Neural progenitor cell (in vitro differentiated cells): ENCODE data around the gene TANC2. TPM values are rescaled to one million over a fixed set of nuclear protein-coding genes. Genes with fewer than 3 reads are reported as not detected.

Experiments used
- DNase-seq: peaks from one replicate; pipeline ENCODE4 v3.0.0-alpha.2; 2016; ENCODE audit warnings: low spot score
- H2AFZ ChIP-seq: fragments of 200-600 bp; sonication (generic); replicated peaks from 2 replicates; pipeline ENCODE4 v1.6.1; 2016; ENCODE audit warnings: antibody characterized with exemption
- H3F3A ChIP-seq: fragments of 200-600 bp; sonication (generic); 2 replicates; pipeline ENCODE4 v1.6.1; 2016; ENCODE audit warnings: antibody characterized with exemption, low read depth
- H3K27ac ChIP-seq: fragments of 200-600 bp; sonication (generic); 2 replicates; pipeline ENCODE4 v1.5.1; 2016; ENCODE audit warnings: mild to moderate bottlenecking
- H3K27me3 ChIP-seq: fragments of 200-600 bp; sonication (generic); 2 replicates; pipeline ENCODE4 v1.6.1; 2016; ENCODE audit warnings: mild to moderate bottlenecking, moderate library complexity
- H3K36me3 ChIP-seq: fragments of 200-600 bp; sonication (generic); 2 replicates; pipeline ENCODE4 v1.5.1; 2016
- H3K4me1 ChIP-seq: fragments of 200-600 bp; sonication (generic); 2 replicates; pipeline ENCODE4 v1.6.1; 2016; ENCODE audit warnings: mixed run types
- H3K4me2 ChIP-seq: fragments of 200-600 bp; sonication (generic); 2 replicates; pipeline ENCODE4 v1.6.1; 2016
- H3K4me3 ChIP-seq: fragments of 200-600 bp; sonication (generic); 2 replicates; pipeline ENCODE4 v1.5.1; 2016
- H3K79me2 ChIP-seq: fragments of 200-600 bp; sonication (generic); 2 replicates; pipeline ENCODE4 v1.6.1; 2016; ENCODE audit warnings: low read depth
- H3K9ac ChIP-seq: fragments of 200-600 bp; sonication (generic); 2 replicates; pipeline ENCODE4 v1.6.1; 2016
- H3K9me3 ChIP-seq: fragments of 200-600 bp; sonication (generic); 2 replicates; pipeline ENCODE4 v1.5.1; 2016; ENCODE audit warnings: low read depth
- H4K20me1 ChIP-seq: fragments of 200-600 bp; sonication (generic); 2 replicates; pipeline ENCODE4 v1.6.1; 2016; ENCODE audit warnings: low read depth
- H3K27ac Mint-ChIP-seq: 3 replicates; pipeline ENCODE4 v1.8.0; 2021; ENCODE audit warnings: mixed read lengths
- H3K27me3 Mint-ChIP-seq: 2 replicates; pipeline ENCODE4 v1.8.0; 2022; ENCODE audit warnings: low read depth, mild to moderate bottlenecking, inconsistent platforms, moderate library complexity, mixed read lengths; ENCODE audit not compliant: insufficient read depth
- H3K36me3 Mint-ChIP-seq: 3 replicates; pipeline ENCODE4 v1.8.0; 2021; ENCODE audit warnings: mixed read lengths
- H3K4me1 Mint-ChIP-seq: 3 replicates; pipeline ENCODE4 v1.8.0; 2021; ENCODE audit warnings: mixed read lengths
- H3K4me3 Mint-ChIP-seq: 3 replicates; pipeline ENCODE4 v1.8.0; 2021; ENCODE audit warnings: mild to moderate bottlenecking, moderate library complexity, mixed read lengths
- H3K9me3 Mint-ChIP-seq: 3 replicates; pipeline ENCODE4 v1.8.0; 2020; ENCODE audit warnings: mixed read lengths
- EZH2 ChIP-seq: fragments of 200-600 bp; sonication (generic); IDR thresholded peaks from 2 replicates; pipeline ENCODE4 v1.6.1; 2017; ENCODE audit warnings: antibody characterized with exemption, mild to moderate bottlenecking, moderate library complexity
- EZH2phosphoT487 ChIP-seq: fragments of 200-600 bp; sonication (generic); IDR thresholded peaks from 2 replicates; pipeline ENCODE4 v1.6.1; 2017; ENCODE audit warnings: antibody characterized with exemption
- total RNA-seq: library from RNA; depleted of rRNA; stranded (reverse); fragments of >200 nt; gene quantifications from 2 replicates; pipeline ENCODE4 v1.2.3, GENCODE V29; 2015; ENCODE audit warnings: low replicate concordance
- TF ChIP-seq, protein P1 (sequence below): fragments of 200-600 bp; sonication (generic); IDR thresholded peaks from 2 replicates; pipeline ENCODE4 v1.5.1; 2017; ENCODE audit warnings: antibody characterized with exemption, mild to moderate bottlenecking

The TANC2 gene
- total RNA-seq, 1 donor from 2014 or later = 8.3 TPM

DNA sequence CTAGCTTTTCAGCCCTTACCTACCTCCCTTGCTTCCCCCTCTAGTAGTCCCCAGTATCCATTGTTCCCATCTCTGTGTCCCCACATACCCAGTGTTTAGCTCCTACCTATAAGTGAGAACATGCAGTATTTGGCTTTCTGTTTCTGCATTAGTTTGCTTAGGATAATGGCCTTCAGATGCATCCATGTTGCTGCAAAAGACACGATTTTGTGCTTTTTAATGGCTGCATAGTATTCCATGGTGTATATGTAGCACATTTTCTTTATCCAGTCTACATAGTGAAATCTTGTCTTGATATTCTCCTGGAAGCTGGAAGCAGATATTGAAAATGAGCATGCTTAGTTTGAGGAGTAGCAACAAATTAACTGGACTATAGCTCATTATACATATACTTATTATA lies 45.7 kb upstream of the TANC2 start:
- H3K9me3 Mint-ChIP-seq = no peaks in the 10 kb centered on the region
- Histone ChIP-seq H3F3A (no peaks in the 10 kb centered on the region), H2AFZ (no peak overlapping the region), H3K9ac (no peak overlapping the region), H3K9me3 (no peaks in the 10 kb centered on the region), H3K4me3 (no peak overlapping the region), H3K4me2 (no peak overlapping the region), H3K27me3 (no peaks in the 10 kb centered on the region), H3K4me1 (no peaks in the 10 kb centered on the region), H3K36me3 (no peaks in the 10 kb centered on the region), H4K20me1 (no peaks in the 10 kb centered on the region), H3K79me2 (no peaks in the 10 kb centered on the region), H3K27ac (no peak overlapping the region)
- H3K4me3 Mint-ChIP-seq = no peak overlapping the region
- H3K4me1 Mint-ChIP-seq = peaks cover 16% of the 10 kb centered on the region
- TF ChIP-seq EZH2phosphoT487 = no peak
- TF ChIP-seq, protein P1, sequence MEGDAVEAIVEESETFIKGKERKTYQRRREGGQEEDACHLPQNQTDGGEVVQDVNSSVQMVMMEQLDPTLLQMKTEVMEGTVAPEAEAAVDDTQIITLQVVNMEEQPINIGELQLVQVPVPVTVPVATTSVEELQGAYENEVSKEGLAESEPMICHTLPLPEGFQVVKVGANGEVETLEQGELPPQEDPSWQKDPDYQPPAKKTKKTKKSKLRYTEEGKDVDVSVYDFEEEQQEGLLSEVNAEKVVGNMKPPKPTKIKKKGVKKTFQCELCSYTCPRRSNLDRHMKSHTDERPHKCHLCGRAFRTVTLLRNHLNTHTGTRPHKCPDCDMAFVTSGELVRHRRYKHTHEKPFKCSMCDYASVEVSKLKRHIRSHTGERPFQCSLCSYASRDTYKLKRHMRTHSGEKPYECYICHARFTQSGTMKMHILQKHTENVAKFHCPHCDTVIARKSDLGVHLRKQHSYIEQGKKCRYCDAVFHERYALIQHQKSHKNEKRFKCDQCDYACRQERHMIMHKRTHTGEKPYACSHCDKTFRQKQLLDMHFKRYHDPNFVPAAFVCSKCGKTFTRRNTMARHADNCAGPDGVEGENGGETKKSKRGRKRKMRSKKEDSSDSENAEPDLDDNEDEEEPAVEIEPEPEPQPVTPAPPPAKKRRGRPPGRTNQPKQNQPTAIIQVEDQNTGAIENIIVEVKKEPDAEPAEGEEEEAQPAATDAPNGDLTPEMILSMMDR = no peak
- H3K27ac Mint-ChIP-seq = no peak overlapping the region
- H3K27me3 Mint-ChIP-seq = no peaks in the 10 kb centered on the region
- DNase-seq = no peak
- H3K36me3 Mint-ChIP-seq = no peaks in the 10 kb centered on the region

- Histone ChIP-seq H3K79me2 (no peaks in the 10 kb centered on the region), H3K27me3 (no peaks in the 10 kb centered on the region), H3K9ac (no peak overlapping the region), H2AFZ (no peak overlapping the region), H3K4me2 (no peak overlapping the region), H4K20me1 (no peaks in the 10 kb centered on the region), H3F3A (no peaks in the 10 kb centered on the region), H3K4me1 (no peaks in the 10 kb centered on the region), H3K9me3 (no peaks in the 10 kb centered on the region), H3K27ac (no peak overlapping the region), H3K4me3 (no peak overlapping the region), H3K36me3 (no peaks in the 10 kb centered on the region)
- H3K9me3 Mint-ChIP-seq = no peaks in the 10 kb centered on the region
- H3K4me1 Mint-ChIP-seq = peaks cover 14% of the 10 kb centered on the region
- no peak overlapping the region for H3K27ac Mint-ChIP-seq
- no peaks in the 10 kb centered on the region for H3K27me3 Mint-ChIP-seq
- TF ChIP-seq, protein P1 = no peak
- TF ChIP-seq EZH2phosphoT487 (no peak), EZH2 (no peak)
- H3K4me3 Mint-ChIP-seq = no peak overlapping the region
- no peaks in the 10 kb centered on the region for H3K36me3 Mint-ChIP-seq
- DNase-seq = no peak
Observed at GRCh38 chr17:62921817-62922216, 44.2 kb upstream of the TANC2 start.

GRCh38 chr17:62923258-62924150 lies 42.5 kb upstream of the TANC2 start:
- H3K27me3 Mint-ChIP-seq = no peaks in the 10 kb centered on the region
- Histone ChIP-seq H4K20me1 (no peaks in the 10 kb centered on the region), H3K9me3 (no peaks in the 10 kb centered on the region), H3K27me3 (no peaks in the 10 kb centered on the region), H3K9ac (no peak overlapping the region), H3K4me2 (no peak overlapping the region), H3F3A (no peaks in the 10 kb centered on the region), H3K79me2 (no peaks in the 10 kb centered on the region), H2AFZ (no peak overlapping the region), H3K4me1 (no peaks in the 10 kb centered on the region), H3K27ac (no peak overlapping the region), H3K36me3 (no peaks in the 10 kb centered on the region), H3K4me3 (no peak overlapping the region)
- TF ChIP-seq EZH2 (no peak), EZH2phosphoT487 (no peak)
- TF ChIP-seq, protein P1 = no peak
- H3K27ac Mint-ChIP-seq = no peak overlapping the region
- no peaks in the 10 kb centered on the region for H3K36me3 Mint-ChIP-seq
- H3K4me3 Mint-ChIP-seq = no peak overlapping the region
- DNase-seq = no peak
- no peaks in the 10 kb centered on the region for H3K9me3 Mint-ChIP-seq
- H3K4me1 Mint-ChIP-seq = peaks cover 8% of the 10 kb centered on the region
